Stimulated activated memory B cell treated with anti-CD40 and anti-IgM and Interleukin-4, amounts not matched to agents 10 μg/mL and 1 μg/mL and 100 μg/mL, for 72 hours (primary cell): ENCODE data around the gene TPRX1.
"Not testable (repeated sequence)": the region's sequence is repeated elsewhere in the genome, so short reads cannot be mapped to it uniquely, and the experiment has no call there.

ENCODE experiments used
- ATAC-seq: fragments of 150-1000 bp; cut with Tn5 transposase; 2 replicates; pipeline ENCODE4 v1.10.0; 2021
- H3K27ac Mint-ChIP-seq: one replicate; pipeline ENCODE4 v1.8.0; 2022; ENCODE audit warnings: mild to moderate bottlenecking, mixed read lengths
- H3K27me3 Mint-ChIP-seq: one replicate; pipeline ENCODE4 v1.8.0; 2022; ENCODE audit warnings: mixed read lengths
- H3K36me3 Mint-ChIP-seq: one replicate; pipeline ENCODE4 v1.8.0; 2022; ENCODE audit warnings: mixed read lengths
- H3K4me1 Mint-ChIP-seq: one replicate; pipeline ENCODE4 v1.8.0; 2022; ENCODE audit warnings: mixed read lengths
- H3K4me3 Mint-ChIP-seq: one replicate; pipeline ENCODE4 v1.8.0; 2022; ENCODE audit warnings: mild to moderate bottlenecking, moderate library complexity, mixed read lengths
- H3K9me3 Mint-ChIP-seq: one replicate; pipeline ENCODE4 v1.8.0; 2022; ENCODE audit warnings: mixed read lengths

The TPRX1 gene

GRCh38 chr19:47765523-47766358 lies 38.6 kb downstream of the TPRX1 start:
- no peak overlapping the region for H3K27ac Mint-ChIP-seq
- peaks cover 27% of the 10 kb centered on the region for H3K4me1 Mint-ChIP-seq
- ATAC-seq: peak; percentile 65
- no peaks in the 10 kb centered on the region for H3K36me3 Mint-ChIP-seq
- H3K4me3 Mint-ChIP-seq: no peak overlapping the region
- H3K9me3 Mint-ChIP-seq: peaks cover 3% of the 10 kb centered on the region
- no peaks in the 10 kb centered on the region for H3K27me3 Mint-ChIP-seq

DNA sequence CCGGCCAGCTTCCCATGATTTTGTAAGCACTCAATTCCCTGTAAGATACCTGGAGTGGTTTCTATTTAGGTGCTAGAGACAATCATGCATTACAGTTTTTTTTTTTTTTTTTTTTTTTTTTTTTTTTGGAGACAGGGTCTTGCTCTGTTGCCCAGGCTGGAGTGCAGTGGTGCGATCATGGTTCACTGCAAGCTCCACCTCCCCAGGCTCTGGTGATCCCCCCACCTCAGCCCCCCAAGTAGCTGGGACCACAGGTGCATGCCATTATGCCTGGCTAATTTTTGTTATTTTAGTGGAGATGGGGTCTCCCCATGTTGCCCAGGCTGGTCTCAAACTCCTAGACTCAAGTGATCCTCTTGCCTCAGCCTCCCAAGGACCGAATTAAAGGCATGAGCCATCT lies 39.6 kb downstream of the TPRX1 start:
- H3K27ac Mint-ChIP-seq, H3K27me3 Mint-ChIP-seq, H3K36me3 Mint-ChIP-seq, H3K4me3 Mint-ChIP-seq, H3K9me3 Mint-ChIP-seq, ATAC-seq: not testable (repeated sequence)
- peaks cover 32% of the 10 kb centered on the region for H3K4me1 Mint-ChIP-seq

GRCh38 chr19:47762615-47763308 lies 41.6 kb downstream of the TPRX1 start:
- Mint-ChIP-seq H3K4me3 (no peak overlapping the region), H3K27ac (peak overlapping the region; percentile 78), H3K27me3 (no peaks in the 10 kb centered on the region), H3K9me3 (peaks cover 4% of the 10 kb centered on the region), H3K36me3 (peaks cover 17% of the 10 kb centered on the region), H3K4me1 (peaks cover 29% of the 10 kb centered on the region)
- ATAC-seq: no peak

GRCh38 chr19:47762151-47762550 lies 42.2 kb downstream of the TPRX1 start:
- peaks cover 29% of the 10 kb centered on the region for H3K4me1 Mint-ChIP-seq
- peak overlapping the region; percentile 78 for H3K27ac Mint-ChIP-seq
- ATAC-seq: no peak
- H3K27me3 Mint-ChIP-seq: no peaks in the 10 kb centered on the region
- no peak overlapping the region for H3K4me3 Mint-ChIP-seq
- H3K36me3 Mint-ChIP-seq: peaks cover 24% of the 10 kb centered on the region
- peaks cover 4% of the 10 kb centered on the region for H3K9me3 Mint-ChIP-seq

DNA sequence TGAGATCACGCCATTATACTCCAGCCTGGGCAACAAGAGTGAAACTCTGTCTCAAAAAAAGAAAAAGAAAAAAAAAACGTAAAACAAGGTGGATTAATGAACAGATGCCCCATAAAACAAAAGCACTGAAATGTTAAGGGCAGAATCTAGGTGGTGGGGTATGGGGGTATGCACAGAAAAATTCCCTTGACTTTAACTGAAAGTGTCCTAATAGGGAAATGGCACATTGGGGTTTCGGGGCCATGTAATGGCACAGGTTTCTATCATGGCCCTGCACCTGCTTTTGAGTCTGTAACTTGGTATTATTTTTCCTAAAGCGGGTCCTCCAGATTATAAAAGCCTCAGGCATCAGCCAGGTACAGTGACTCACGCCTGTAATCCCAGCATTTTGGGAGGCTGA lies 42.8 kb downstream of the TPRX1 start:
- Mint-ChIP-seq H3K36me3 (peaks cover 29% of the 10 kb centered on the region), H3K4me3 (peak overlapping the region; percentile 21), H3K27ac (peak overlapping the region; percentile 78), H3K27me3 (no peaks in the 10 kb centered on the region), H3K9me3 (peaks cover 7% of the 10 kb centered on the region), H3K4me1 (peaks cover 29% of the 10 kb centered on the region)
- peak; percentile 78 for ATAC-seq

DNA sequence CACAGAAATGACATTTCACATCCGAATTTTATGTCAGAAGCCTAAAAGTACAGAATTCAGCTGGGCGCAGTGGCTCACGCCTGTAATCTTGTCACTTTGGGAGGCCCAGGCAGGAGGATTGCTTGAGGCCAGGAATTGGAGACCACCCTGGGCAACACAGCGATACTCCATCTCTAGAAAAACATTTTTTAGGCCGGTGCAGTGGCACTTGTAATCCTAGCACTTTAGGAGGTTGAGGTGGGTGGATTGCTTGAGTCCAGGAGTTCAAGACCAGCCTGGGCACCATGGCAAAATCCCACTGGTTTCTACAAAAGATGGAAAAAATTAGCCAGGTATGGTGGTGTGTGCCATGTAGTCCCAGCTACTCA lies 43.7 kb downstream of the TPRX1 start:
- H3K9me3 Mint-ChIP-seq: peaks cover 7% of the 10 kb centered on the region
- H3K4me3 Mint-ChIP-seq: no peak overlapping the region
- no peaks in the 10 kb centered on the region for H3K27me3 Mint-ChIP-seq
- H3K36me3 Mint-ChIP-seq: peaks cover 36% of the 10 kb centered on the region
- peaks cover 28% of the 10 kb centered on the region for H3K4me1 Mint-ChIP-seq
- H3K27ac Mint-ChIP-seq: no peak overlapping the region
- ATAC-seq: no peak

- H3K36me3 Mint-ChIP-seq: peaks cover 51% of the 10 kb centered on the region
- no peak for ATAC-seq
- no peak overlapping the region for H3K4me3 Mint-ChIP-seq
- H3K27me3 Mint-ChIP-seq: no peaks in the 10 kb centered on the region
- peaks cover 22% of the 10 kb centered on the region for H3K4me1 Mint-ChIP-seq
- H3K9me3 Mint-ChIP-seq: peaks cover 7% of the 10 kb centered on the region
- no peak overlapping the region for H3K27ac Mint-ChIP-seq
These were observed 45.9 kb downstream of the TPRX1 start for GRCh38 chr19:47758443-47758804.

GRCh38 chr19:47757617-47758442 lies 46.5 kb downstream of the TPRX1 start:
- Mint-ChIP-seq H3K4me1 (peaks cover 22% of the 10 kb centered on the region), H3K9me3 (peaks cover 7% of the 10 kb centered on the region), H3K4me3 (no peak overlapping the region), H3K27ac (no peak overlapping the region), H3K36me3 (peaks cover 57% of the 10 kb centered on the region), H3K27me3 (no peaks in the 10 kb centered on the region)
- no peak for ATAC-seq

DNA sequence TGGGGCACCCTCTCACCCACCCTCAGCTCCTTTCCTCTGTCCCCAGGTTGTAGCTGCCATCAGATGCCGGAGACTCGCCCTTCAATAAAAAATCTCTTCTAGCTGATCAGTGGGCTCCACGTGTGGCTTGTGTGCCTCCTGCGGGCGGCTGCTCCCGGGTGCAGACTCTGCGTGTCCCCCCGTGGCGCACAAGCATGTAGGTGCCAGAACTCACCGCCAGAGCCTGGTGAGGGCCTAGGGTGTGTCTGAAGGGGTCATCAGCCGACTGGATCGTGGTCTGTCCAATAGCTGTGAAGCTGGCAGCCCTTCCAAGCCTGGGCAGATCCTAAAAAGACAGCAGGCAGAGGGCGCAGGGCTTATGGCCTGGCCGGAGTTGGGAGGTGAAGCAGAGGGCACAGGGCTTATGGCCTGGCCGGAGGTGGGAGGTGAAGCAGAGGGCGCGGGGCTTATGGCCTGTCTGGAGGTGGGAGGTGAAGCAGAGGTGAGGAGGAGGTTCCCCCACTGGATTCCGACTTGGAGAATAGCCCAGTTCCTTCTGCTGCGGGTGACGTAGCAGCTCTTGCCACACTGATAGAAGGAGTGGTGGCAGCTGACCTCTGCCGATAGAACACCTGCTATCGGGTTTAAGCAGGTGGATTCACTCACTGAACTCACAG lies 47.3 kb downstream of the TPRX1 start:
- H3K36me3 Mint-ChIP-seq: peaks cover 64% of the 10 kb centered on the region
- H3K27me3 Mint-ChIP-seq: no peaks in the 10 kb centered on the region
- no peak overlapping the region for H3K4me3 Mint-ChIP-seq
- H3K9me3 Mint-ChIP-seq: peaks cover 7% of the 10 kb centered on the region
- H3K4me1 Mint-ChIP-seq: peaks cover 21% of the 10 kb centered on the region
- H3K27ac Mint-ChIP-seq: no peak overlapping the region
- ATAC-seq: no peak

DNA sequence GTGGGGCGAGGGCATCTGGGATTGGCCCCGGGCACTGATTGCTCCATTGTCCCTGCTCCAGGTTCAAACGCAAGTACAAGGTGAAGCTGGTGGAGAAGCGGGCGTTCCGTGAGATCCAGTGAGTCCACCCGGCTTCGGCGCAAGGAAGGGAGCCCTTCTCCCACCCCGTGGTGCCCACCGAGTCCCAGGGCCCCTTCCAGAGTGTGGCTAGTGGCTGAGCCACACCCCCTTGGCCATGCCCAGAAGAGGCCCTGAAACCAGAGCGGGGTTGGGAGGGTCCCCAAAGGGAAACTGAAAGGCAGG lies 47.8 kb downstream of the TPRX1 start:
- Mint-ChIP-seq H3K4me1 (peaks cover 16% of the 10 kb centered on the region), H3K4me3 (no peak overlapping the region), H3K27me3 (no peaks in the 10 kb centered on the region), H3K9me3 (peaks cover 7% of the 10 kb centered on the region), H3K36me3 (peaks cover 67% of the 10 kb centered on the region), H3K27ac (no peak overlapping the region)
- ATAC-seq: no peak

- H3K4me1 Mint-ChIP-seq: peaks cover 10% of the 10 kb centered on the region
- H3K36me3 Mint-ChIP-seq: peaks cover 73% of the 10 kb centered on the region
- no peaks in the 10 kb centered on the region for H3K27me3 Mint-ChIP-seq
- ATAC-seq: no peak
- H3K4me3 Mint-ChIP-seq: no peak overlapping the region
- H3K9me3 Mint-ChIP-seq: peaks cover 7% of the 10 kb centered on the region
- H3K27ac Mint-ChIP-seq: no peak overlapping the region
These were observed 48.4 kb downstream of the TPRX1 start for GRCh38 chr19:47755762-47756626.

GRCh38 chr19:47755065-47755761 lies 49.1 kb downstream of the TPRX1 start:
- Mint-ChIP-seq H3K4me3 (no peak overlapping the region), H3K4me1 (peaks cover 2% of the 10 kb centered on the region), H3K36me3 (peaks cover 79% of the 10 kb centered on the region), H3K9me3 (peaks cover 7% of the 10 kb centered on the region), H3K27ac (no peak overlapping the region), H3K27me3 (no peaks in the 10 kb centered on the region)
- no peak for ATAC-seq

DNA sequence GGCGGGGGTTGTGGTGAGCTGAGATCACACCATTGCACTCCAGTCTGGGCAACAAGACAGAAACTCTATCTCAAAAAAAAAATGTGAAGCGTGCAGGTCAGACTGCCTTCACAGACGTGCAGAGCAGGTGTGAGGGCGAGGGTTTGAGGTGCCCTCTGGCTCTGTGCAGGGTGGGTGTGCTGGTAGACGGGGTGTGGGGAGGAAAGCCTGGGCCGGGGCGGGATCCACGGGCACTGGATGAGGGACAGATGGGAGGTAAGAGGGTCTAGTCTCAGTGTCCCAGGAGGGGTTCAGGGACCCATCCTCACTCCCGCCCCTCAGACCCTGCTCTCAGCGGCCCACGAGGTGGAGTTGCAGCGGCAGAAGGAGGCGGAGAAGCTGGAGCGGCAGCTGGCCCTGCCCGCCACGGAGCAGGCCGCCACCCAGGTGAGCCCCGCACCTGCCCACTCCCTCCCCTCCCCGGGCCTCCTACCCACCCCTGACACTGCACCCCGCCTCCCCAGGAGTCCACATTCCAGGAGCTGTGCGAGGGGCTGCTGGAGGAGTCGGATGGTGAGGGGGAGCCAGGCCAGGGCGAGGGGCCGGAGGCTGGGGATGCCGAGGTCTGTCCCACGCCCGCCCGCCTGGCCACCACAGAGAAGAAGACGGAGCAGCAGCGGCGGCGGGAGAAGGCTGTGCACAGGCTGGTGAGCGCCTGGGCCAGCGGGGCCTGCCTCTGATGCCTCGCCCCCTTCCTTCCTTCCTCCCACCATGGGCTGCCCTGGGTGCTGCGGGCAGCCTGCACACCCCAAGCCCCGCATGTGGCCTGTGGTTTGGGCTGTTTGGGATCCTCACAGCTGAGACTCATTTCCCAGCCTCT lies 49.9 kb downstream of the TPRX1 start:
- Mint-ChIP-seq H3K27ac (no peak overlapping the region), H3K4me3 (no peak overlapping the region), H3K27me3 (no peaks in the 10 kb centered on the region), H3K36me3 (peaks cover 86% of the 10 kb centered on the region), H3K4me1 (peaks cover 5% of the 10 kb centered on the region), H3K9me3 (peaks cover 7% of the 10 kb centered on the region)
- ATAC-seq: peak; percentile 34
